Ovary (tissue), 3 donors: ENCODE measurements around the gene TFAP2B.

ENCODE experiments used
- CTCF ChIP-seq, 3 donors: fragments of 450-650 bp in 2 of 3; fragments of 200-600 bp in 1 of 3; IDR thresholded peaks; one replicate each; pipeline versions ENCODE4 v1.5.1 to v1.8.0; 2016 to 2022; ENCODE audit warnings: antibody characterized with exemption in 3 of 3, mild to moderate bottlenecking in 1 of 3
- EP300 ChIP-seq: sonication (generic); formaldehyde crosslinking; IDR thresholded peaks from one replicate; pipeline ENCODE4 v1.6.1; 2017; ENCODE audit warnings: antibody characterized with exemption
- POLR2A ChIP-seq: fragments of 450-650 bp; IDR thresholded peaks from one replicate; pipeline ENCODE4 v1.6.1; 2017; ENCODE audit warnings: antibody characterized with exemption, mild to moderate bottlenecking, moderate library complexity
- donor health status: DM: no; HTN: no; CAD: no.

DNA sequence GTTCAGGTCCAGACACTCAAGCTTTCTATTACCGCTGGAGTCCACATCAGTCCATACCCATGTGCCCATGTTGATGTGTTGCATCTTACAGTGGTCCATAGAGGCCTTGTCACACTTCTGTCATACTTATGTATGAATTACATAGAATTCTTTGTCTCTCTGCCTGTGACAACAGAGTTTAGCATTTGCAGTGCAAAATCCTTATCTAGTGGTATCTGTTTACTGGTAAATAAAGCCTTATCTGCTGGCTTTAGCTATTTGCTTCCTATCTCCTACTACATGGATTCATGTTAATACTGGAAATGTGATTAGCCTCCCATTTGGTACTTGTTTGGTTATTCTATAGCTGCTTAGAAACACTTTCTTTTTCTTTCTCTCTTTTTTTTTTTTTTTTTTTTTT is 49.8 kb downstream of the TFAP2B start:
- TF ChIP-seq POLR2A (no peak), CTCF (IDR thresholded peaks at IDR 0.05) (no peak), EP300 (no peak)
